Right atrium auricular region (tissue), 2 donors: ENCODE data around the gene TFCP2L1. TPM values are rescaled to one million over a fixed set of nuclear protein-coding genes. Genes with fewer than 3 reads are reported as not detected.

ENCODE experiments used
- DNase-seq: peaks from one replicate; pipeline ENCODE4 v3.0.0-alpha.2; 2019; ENCODE audit warnings: low spot score
- H3K27ac ChIP-seq, 2 donors: fragments of 200-600 bp; sonication (generic); 1 replicate in 1 of 2; 2 replicates in 1 of 2; pipeline ENCODE4 v1.5.1; 2016 to 2019
- H3K27me3 ChIP-seq, 2 donors: fragments of 200-600 bp; sonication (generic); one replicate each; pipeline versions ENCODE4 v1.5.1 to v1.6.0; 2017 to 2019
- H3K36me3 ChIP-seq: fragments of 200-600 bp; sonication (generic); one replicate; pipeline ENCODE4 v1.5.1; 2016
- H3K4me1 ChIP-seq, 2 donors: fragments of 200-600 bp; sonication (generic); one replicate each; pipeline versions ENCODE4 v1.5.1 to v1.6.0; 2017 to 2019
- H3K4me3 ChIP-seq, 2 donors: fragments of 200-600 bp; sonication (generic); 1 replicate in 1 of 2; 2 replicates in 1 of 2; pipeline ENCODE4 v1.5.1; 2017 to 2019; ENCODE audit warnings: mild to moderate bottlenecking in 1 of 2, moderate library complexity in 1 of 2
- H3K9me3 ChIP-seq, 2 donors: fragments of 200-600 bp; sonication (generic); one replicate each; pipeline ENCODE4 v1.5.1; 2019
- CTCF ChIP-seq, 2 donors: fragments of 200-600 bp; sonication (generic); IDR thresholded peaks; one replicate each; pipeline ENCODE4 v1.5.1; 2019; ENCODE audit warnings: antibody characterized with exemption in 2 of 2
- total RNA-seq, 2 donors: library from RNA; depleted of rRNA; stranded (reverse); fragments of >200 nt; gene quantifications; one replicate each; pipeline ENCODE4 v1.1.0, GENCODE V29; 2016

Gene TFCP2L1
- total RNA-seq, 2 donors from 2014 or later = 0.28 to 0.44 TPM

GRCh38 chr2:121207494-121207893 lies 77.5 kb downstream of the TFCP2L1 start:
- no peak for DNase-seq
- H3K4me1 ChIP-seq = no peaks in the 10 kb centered on the region
- H3K4me3 ChIP-seq = no peak overlapping the region
- H3K27me3 ChIP-seq = no peaks in the 10 kb centered on the region
- H3K36me3 ChIP-seq = no peaks in the 10 kb centered on the region
- TF ChIP-seq CTCF (IDR thresholded peaks at IDR 0.05) = no peak
- H3K9me3 ChIP-seq = no peaks in the 10 kb centered on the region
- H3K27ac ChIP-seq = no peak overlapping the region

GRCh38 chr2:121205321-121205942 lies 79.6 kb downstream of the TFCP2L1 start:
- TF ChIP-seq CTCF (IDR thresholded peaks at IDR 0.05) = no peak
- Histone ChIP-seq H3K4me1 (no peaks in the 10 kb centered on the region), H3K9me3 (no peaks in the 10 kb centered on the region), H3K4me3 (no peak overlapping the region), H3K27me3 (no peaks in the 10 kb centered on the region), H3K36me3 (no peaks in the 10 kb centered on the region), H3K27ac (no peak overlapping the region)
- DNase-seq = no peak

GRCh38 chr2:121203591-121204249 lies 81.3 kb downstream of the TFCP2L1 start:
- H3K4me3 ChIP-seq = no peak overlapping the region
- H3K4me1 ChIP-seq = no peaks in the 10 kb centered on the region
- no peaks in the 10 kb centered on the region for H3K9me3 ChIP-seq
- DNase-seq = no peak
- no peaks in the 10 kb centered on the region for H3K27me3 ChIP-seq
- no peak for TF ChIP-seq CTCF (IDR thresholded peaks at IDR 0.05)
- H3K36me3 ChIP-seq = no peaks in the 10 kb centered on the region
- no peak overlapping the region for H3K27ac ChIP-seq

GRCh38 chr2:121202541-121203310 lies 82.3 kb downstream of the TFCP2L1 start:
- Histone ChIP-seq H3K4me1 (peaks cover 0 to under 1% of the 10 kb centered on the region in 2 donors), H3K9me3 (no peaks in the 10 kb centered on the region), H3K36me3 (no peaks in the 10 kb centered on the region), H3K4me3 (no peak overlapping the region), H3K27ac (no peak overlapping the region), H3K27me3 (no peaks in the 10 kb centered on the region)
- no peak for DNase-seq
- TF ChIP-seq CTCF (IDR thresholded peaks at IDR 0.05) = no peak

- no peak for DNase-seq
- H3K36me3 ChIP-seq = no peaks in the 10 kb centered on the region
These were observed 83.2 kb downstream of the TFCP2L1 start for GRCh38 chr2:121201796-121202195.

More at GRCh38 chr2:121201796-121202195, 83.2 kb downstream of the TFCP2L1 start:
- Histone ChIP-seq H3K9me3 (no peaks in the 10 kb centered on the region), H3K27ac (no peak overlapping the region), H3K27me3 (no peaks in the 10 kb centered on the region), H3K4me1 (peaks cover 0 to 8% of the 10 kb centered on the region in 2 donors), H3K4me3 (no peak overlapping the region)
- no peak for TF ChIP-seq CTCF (IDR thresholded peaks at IDR 0.05)
